K562 (cell line): ENCODE measurements around the gene ZSCAN12. TPM values are rescaled to one million over a fixed set of nuclear protein-coding genes. Genes with fewer than 3 reads are reported as not detected.

Experiments
- ATF4 ChIP-seq: fragments of 450-650 bp; formaldehyde crosslinking; IDR thresholded peaks from 2 replicates; pipeline ENCODE4 v1.4.0; 2022; ENCODE audit warnings: mild to moderate bottlenecking, moderate library complexity
- GTF2F1 ChIP-seq: IDR thresholded peaks from 2 replicates; pipeline ENCODE4 v1.6.1; 2011; ENCODE audit warnings: low read depth, low read length, improper control_type of control experiment
- MAFF ChIP-seq: IDR thresholded peaks from 2 replicates; pipeline ENCODE4 v1.6.1; 2012; ENCODE audit warnings: low read length, improper control_type of control experiment
- SMAD3 ChIP-seq: fragments of 450-650 bp; formaldehyde crosslinking; conservative IDR thresholded peaks from 2 replicates; pipeline ENCODE4 v1.4.0; 2020; ENCODE audit warnings: mild to moderate bottlenecking
- ZHX1 ChIP-seq: fragments of 150-350 bp; conservative IDR thresholded peaks from 2 replicates; pipeline ENCODE4 v1.6.1; 2014; ENCODE audit warnings: low read length
- ZNF217 ChIP-seq: sonication (generic); formaldehyde crosslinking; IDR thresholded peaks from 2 replicates; pipeline ENCODE4 v1.8.0; 2022; ENCODE audit warnings: mild to moderate bottlenecking, missing genetic modification reagents
- polyA plus RNA-seq, 8 experiments: library from polyadenylated mRNA; depleted of rRNA in 4 of 8; stranded (reverse) in 5 of 8; unstranded in 3 of 8; fragments of >200 nt; fragmentation: Nextera tagmentation in 2 of 8; fragmentation: Illumina TruSeq in 1 of 8; extraction: Ambion mirVana in 2 of 8; extraction: Trizol in 1 of 8; gene quantifications; 2 replicates each; pipeline versions ENCODE4 v1.2.1 to v1.2.3, GENCODE V29; 2011 to 2014; ENCODE audit warnings: inconsistent platforms in 1 of 8, missing spikeins in 1 of 8
- total RNA-seq, 7 experiments: library from RNA; depleted of rRNA in 6 of 7; stranded (reverse); fragments of >200 nt in 6 of 7; fragmentation: Illumina TruSeq in 2 of 7; extraction: Trizol in 2 of 7; gene quantifications; 2 replicates each; pipeline versions ENCODE4 v1.2.1 to v1.2.3, GENCODE V29; 2011 to 2021; ENCODE audit warnings: low replicate concordance in 1 of 7
- TF ChIP-seq, protein P1 (sequence below): fragments of 450-650 bp; IDR thresholded peaks from 2 replicates; pipeline ENCODE4 v1.6.1; 2016; ENCODE audit warnings: mild to moderate bottlenecking, moderate library complexity
- TF ChIP-seq, protein P2 (sequence below): IDR thresholded peaks from 2 replicates; pipeline ENCODE4 v1.6.1; 2011; ENCODE audit warnings: borderline replicate concordance, low read depth, mild to moderate bottlenecking, moderate library complexity, low read length; ENCODE audit not compliant: insufficient read depth, poor library complexity, severe bottlenecking

The ZSCAN12 gene
- total and polyA plus RNA-seq, 9 of the 15 experiments (the other 6 are each of a cell fraction or from before 2014, with no cell fraction given), result 2.5 to 19.6 (median 12.5) TPM

GRCh38 chr6:28349892-28350737, 49.4 kb downstream of the ZSCAN12 start, which contains the start of gene ZKSCAN3 (continued):
- TF ChIP-seq, protein P1, sequence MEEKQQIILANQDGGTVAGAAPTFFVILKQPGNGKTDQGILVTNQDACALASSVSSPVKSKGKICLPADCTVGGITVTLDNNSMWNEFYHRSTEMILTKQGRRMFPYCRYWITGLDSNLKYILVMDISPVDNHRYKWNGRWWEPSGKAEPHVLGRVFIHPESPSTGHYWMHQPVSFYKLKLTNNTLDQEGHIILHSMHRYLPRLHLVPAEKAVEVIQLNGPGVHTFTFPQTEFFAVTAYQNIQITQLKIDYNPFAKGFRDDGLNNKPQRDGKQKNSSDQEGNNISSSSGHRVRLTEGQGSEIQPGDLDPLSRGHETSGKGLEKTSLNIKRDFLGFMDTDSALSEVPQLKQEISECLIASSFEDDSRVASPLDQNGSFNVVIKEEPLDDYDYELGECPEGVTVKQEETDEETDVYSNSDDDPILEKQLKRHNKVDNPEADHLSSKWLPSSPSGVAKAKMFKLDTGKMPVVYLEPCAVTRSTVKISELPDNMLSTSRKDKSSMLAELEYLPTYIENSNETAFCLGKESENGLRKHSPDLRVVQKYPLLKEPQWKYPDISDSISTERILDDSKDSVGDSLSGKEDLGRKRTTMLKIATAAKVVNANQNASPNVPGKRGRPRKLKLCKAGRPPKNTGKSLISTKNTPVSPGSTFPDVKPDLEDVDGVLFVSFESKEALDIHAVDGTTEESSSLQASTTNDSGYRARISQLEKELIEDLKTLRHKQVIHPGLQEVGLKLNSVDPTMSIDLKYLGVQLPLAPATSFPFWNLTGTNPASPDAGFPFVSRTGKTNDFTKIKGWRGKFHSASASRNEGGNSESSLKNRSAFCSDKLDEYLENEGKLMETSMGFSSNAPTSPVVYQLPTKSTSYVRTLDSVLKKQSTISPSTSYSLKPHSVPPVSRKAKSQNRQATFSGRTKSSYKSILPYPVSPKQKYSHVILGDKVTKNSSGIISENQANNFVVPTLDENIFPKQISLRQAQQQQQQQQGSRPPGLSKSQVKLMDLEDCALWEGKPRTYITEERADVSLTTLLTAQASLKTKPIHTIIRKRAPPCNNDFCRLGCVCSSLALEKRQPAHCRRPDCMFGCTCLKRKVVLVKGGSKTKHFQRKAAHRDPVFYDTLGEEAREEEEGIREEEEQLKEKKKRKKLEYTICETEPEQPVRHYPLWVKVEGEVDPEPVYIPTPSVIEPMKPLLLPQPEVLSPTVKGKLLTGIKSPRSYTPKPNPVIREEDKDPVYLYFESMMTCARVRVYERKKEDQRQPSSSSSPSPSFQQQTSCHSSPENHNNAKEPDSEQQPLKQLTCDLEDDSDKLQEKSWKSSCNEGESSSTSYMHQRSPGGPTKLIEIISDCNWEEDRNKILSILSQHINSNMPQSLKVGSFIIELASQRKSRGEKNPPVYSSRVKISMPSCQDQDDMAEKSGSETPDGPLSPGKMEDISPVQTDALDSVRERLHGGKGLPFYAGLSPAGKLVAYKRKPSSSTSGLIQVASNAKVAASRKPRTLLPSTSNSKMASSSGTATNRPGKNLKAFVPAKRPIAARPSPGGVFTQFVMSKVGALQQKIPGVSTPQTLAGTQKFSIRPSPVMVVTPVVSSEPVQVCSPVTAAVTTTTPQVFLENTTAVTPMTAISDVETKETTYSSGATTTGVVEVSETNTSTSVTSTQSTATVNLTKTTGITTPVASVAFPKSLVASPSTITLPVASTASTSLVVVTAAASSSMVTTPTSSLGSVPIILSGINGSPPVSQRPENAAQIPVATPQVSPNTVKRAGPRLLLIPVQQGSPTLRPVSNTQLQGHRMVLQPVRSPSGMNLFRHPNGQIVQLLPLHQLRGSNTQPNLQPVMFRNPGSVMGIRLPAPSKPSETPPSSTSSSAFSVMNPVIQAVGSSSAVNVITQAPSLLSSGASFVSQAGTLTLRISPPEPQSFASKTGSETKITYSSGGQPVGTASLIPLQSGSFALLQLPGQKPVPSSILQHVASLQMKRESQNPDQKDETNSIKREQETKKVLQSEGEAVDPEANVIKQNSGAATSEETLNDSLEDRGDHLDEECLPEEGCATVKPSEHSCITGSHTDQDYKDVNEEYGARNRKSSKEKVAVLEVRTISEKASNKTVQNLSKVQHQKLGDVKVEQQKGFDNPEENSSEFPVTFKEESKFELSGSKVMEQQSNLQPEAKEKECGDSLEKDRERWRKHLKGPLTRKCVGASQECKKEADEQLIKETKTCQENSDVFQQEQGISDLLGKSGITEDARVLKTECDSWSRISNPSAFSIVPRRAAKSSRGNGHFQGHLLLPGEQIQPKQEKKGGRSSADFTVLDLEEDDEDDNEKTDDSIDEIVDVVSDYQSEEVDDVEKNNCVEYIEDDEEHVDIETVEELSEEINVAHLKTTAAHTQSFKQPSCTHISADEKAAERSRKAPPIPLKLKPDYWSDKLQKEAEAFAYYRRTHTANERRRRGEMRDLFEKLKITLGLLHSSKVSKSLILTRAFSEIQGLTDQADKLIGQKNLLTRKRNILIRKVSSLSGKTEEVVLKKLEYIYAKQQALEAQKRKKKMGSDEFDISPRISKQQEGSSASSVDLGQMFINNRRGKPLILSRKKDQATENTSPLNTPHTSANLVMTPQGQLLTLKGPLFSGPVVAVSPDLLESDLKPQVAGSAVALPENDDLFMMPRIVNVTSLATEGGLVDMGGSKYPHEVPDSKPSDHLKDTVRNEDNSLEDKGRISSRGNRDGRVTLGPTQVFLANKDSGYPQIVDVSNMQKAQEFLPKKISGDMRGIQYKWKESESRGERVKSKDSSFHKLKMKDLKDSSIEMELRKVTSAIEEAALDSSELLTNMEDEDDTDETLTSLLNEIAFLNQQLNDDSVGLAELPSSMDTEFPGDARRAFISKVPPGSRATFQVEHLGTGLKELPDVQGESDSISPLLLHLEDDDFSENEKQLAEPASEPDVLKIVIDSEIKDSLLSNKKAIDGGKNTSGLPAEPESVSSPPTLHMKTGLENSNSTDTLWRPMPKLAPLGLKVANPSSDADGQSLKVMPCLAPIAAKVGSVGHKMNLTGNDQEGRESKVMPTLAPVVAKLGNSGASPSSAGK, result no peak
- no peak for TF ChIP-seq SMAD3 (CRISPR knock-in tag)
- peak; percentile 51 for TF ChIP-seq GTF2F1
- TF ChIP-seq MAFF, result no peak; the same call in 1 of the 2 replicates
- TF ChIP-seq, protein P2, sequence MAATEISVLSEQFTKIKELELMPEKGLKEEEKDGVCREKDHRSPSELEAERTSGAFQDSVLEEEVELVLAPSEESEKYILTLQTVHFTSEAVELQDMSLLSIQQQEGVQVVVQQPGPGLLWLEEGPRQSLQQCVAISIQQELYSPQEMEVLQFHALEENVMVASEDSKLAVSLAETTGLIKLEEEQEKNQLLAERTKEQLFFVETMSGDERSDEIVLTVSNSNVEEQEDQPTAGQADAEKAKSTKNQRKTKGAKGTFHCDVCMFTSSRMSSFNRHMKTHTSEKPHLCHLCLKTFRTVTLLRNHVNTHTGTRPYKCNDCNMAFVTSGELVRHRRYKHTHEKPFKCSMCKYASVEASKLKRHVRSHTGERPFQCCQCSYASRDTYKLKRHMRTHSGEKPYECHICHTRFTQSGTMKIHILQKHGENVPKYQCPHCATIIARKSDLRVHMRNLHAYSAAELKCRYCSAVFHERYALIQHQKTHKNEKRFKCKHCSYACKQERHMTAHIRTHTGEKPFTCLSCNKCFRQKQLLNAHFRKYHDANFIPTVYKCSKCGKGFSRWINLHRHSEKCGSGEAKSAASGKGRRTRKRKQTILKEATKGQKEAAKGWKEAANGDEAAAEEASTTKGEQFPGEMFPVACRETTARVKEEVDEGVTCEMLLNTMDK, result no peak
- no peak for TF ChIP-seq ZNF217 (CRISPR knock-in tag)
- no peak; the same call in 1 of the 2 replicates for TF ChIP-seq ATF4 (CRISPR knock-in tag)
- TF ChIP-seq ZHX1, result no peak
